Erythroblast (primary cell): ENCODE results near the gene USP40.

ENCODE experiments used
- GATA1 ChIP-seq: IDR thresholded peaks from 2 replicates; pipeline ENCODE4 v1.6.1; 2011; ENCODE audit warnings: low read depth, mild to moderate bottlenecking, control low read depth, low read length, moderate library complexity
- POLR2A ChIP-seq: IDR thresholded peaks from 2 replicates; pipeline ENCODE4 v1.6.1; 2011; ENCODE audit warnings: mild to moderate bottlenecking, low read length

DNA sequence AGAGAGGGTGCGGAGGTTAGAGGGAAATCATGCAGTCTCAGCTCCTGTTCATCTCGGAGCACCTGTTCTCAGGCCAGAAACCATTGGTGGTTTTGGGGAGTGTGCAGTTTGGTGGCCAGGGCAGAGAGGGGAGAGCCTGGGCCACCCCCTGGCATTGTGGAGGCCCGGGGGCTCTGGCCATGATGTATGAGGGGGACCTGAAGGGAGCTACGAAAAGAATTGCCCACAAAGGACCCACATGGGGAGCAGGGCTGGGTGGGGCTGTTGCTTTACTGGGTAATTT, 124.6 kb downstream of the USP40 start:
- no peak for TF ChIP-seq POLR2A
- no peak for TF ChIP-seq GATA1
